B cell (primary cell): Measurements from ENCODE around the gene GLIPR2. TPM values are rescaled to one million over a fixed set of nuclear protein-coding genes. Genes with fewer than 3 reads are reported as not detected.
A peak's percentile ranks its signal among the peaks of the same experiment; 100 is the strongest.

Experiments
- ATAC-seq: fragments of 200-7000 bp; cut with Tn5 transposase; one replicate; pipeline ENCODE4 v1.10.0; 2021; ENCODE audit warnings: low read depth, mild to moderate bottlenecking, moderate number of reproducible peaks, moderate library complexity
- CTCF ChIA-PET: fragments of 350-600 bp; sonication (Branson Sonifier 250); formaldehyde crosslinking; loops from one replicate; lab custom pipeline; 2021; ENCODE audit warnings: antibody characterized with exemption, inconsistent platforms; lab: Charles Lee
- POLR2A ChIA-PET: fragments of 350-600 bp; sonication (Branson Sonifier 250); formaldehyde crosslinking; loops from one replicate; lab custom pipeline; 2021; ENCODE audit warnings: antibody characterized with exemption; lab: Charles Lee
- DNase-seq: peaks from one replicate; pipeline ENCODE4 v3.0.0; 2013
- H2AFZ ChIP-seq: 2 replicates; pipeline ENCODE4 v1.6.1; 2012; ENCODE audit warnings: mild to moderate bottlenecking, low read depth, low read length; ENCODE audit not compliant: insufficient read depth, poor library complexity, severe bottlenecking
- H3K27ac ChIP-seq, 2 donors: 1 replicate in 1 of 2; 2 replicates in 1 of 2; pipeline ENCODE4 v1.5.1; 2012 to 2013; ENCODE audit warnings: low read length in 2 of 2, mild to moderate bottlenecking in 2 of 2, moderate library complexity in 1 of 2
- H3K27me3 ChIP-seq, 4 experiments: fragments of 200-600 bp in 1 of 4; sonication (generic) in 1 of 4; replicated peaks in 1 of 4; 1 replicate in 2 of 4; 2 replicates in 2 of 4; pipeline versions ENCODE4 v1.6.1 to v1.7.0; 2013 to 2016; ENCODE audit warnings: low read length in 3 of 4, mild to moderate bottlenecking in 2 of 4, mixed read lengths in 1 of 4, moderate library complexity in 1 of 4; ENCODE audit not compliant: insufficient read depth in 4 of 4, control insufficient read depth in 3 of 4; ENCODE audit errors: control extremely low read depth in 1 of 4
- H3K36me3 ChIP-seq, 2 experiments: replicated peaks in 1 of 2; 1 replicate in 1 of 2; 2 replicates in 1 of 2; pipeline versions ENCODE4 v1.6.1 to v1.7.1; 2013; ENCODE audit warnings: low read length in 1 of 2; ENCODE audit not compliant: insufficient read depth in 2 of 2, control insufficient read depth in 1 of 2; ENCODE audit errors: control extremely low read depth in 1 of 2, extremely low read depth in 1 of 2
- H3K4me1 ChIP-seq, 2 donors: fragments of 200-600 bp in 1 of 2; sonication (generic) in 1 of 2; 1 replicate in 1 of 2; 2 replicates in 1 of 2; pipeline versions ENCODE4 v1.5.1 to v1.6.1; 2013 to 2017; ENCODE audit warnings: low read length in 2 of 2; ENCODE audit not compliant: control insufficient read depth in 2 of 2, insufficient read depth in 2 of 2
- H3K4me2 ChIP-seq: replicated peaks from 2 replicates; pipeline ENCODE3; 2012; ENCODE audit warnings: mild to moderate bottlenecking, low read depth, low read length; ENCODE audit not compliant: poor library complexity, severe bottlenecking
- H3K4me3 ChIP-seq, 5 experiments: fragments of 200-600 bp in 1 of 5; sonication (generic) in 1 of 5; 1 replicate in 3 of 5; 2 replicates in 2 of 5; pipeline versions ENCODE4 v1.5.1 to v1.7.0; 2011 to 2016; ENCODE audit warnings: low read length in 4 of 5, mild to moderate bottlenecking in 4 of 5, low read depth in 2 of 5, control low read depth in 1 of 5, moderate library complexity in 1 of 5; ENCODE audit not compliant: insufficient read depth in 1 of 5; ENCODE audit errors: control extremely low read depth in 1 of 5, extremely low read depth in 1 of 5
- H3K79me2 ChIP-seq: fragments of 200-600 bp; sonication (generic); one replicate; pipeline ENCODE4 v1.6.0; 2016; ENCODE audit warnings: low read length; ENCODE audit not compliant: control insufficient read depth, insufficient read depth
- H3K9ac ChIP-seq: fragments of 200-600 bp; sonication (generic); 2 replicates; pipeline ENCODE4 v1.6.1; 2017; ENCODE audit warnings: mild to moderate bottlenecking, low read length, moderate library complexity
- H3K9me3 ChIP-seq, 3 donors: one replicate each; pipeline versions ENCODE4 v1.6.1 to v1.7.1; 2013; ENCODE audit warnings: low read length in 2 of 3; ENCODE audit not compliant: control insufficient read depth in 2 of 3, insufficient read depth in 1 of 3; ENCODE audit errors: control extremely low read depth in 1 of 3
- H4K20me1 ChIP-seq: 2 replicates; pipeline ENCODE4 v1.6.0; 2012; ENCODE audit warnings: mild to moderate bottlenecking, low read length; ENCODE audit not compliant: insufficient read depth, control insufficient read depth, poor library complexity, severe bottlenecking
- H3K27ac Mint-ChIP-seq: one replicate; pipeline ENCODE4 v1.8.0; 2021; ENCODE audit warnings: mixed read lengths
- H3K27me3 Mint-ChIP-seq: one replicate; pipeline ENCODE4 v1.8.0; 2021; ENCODE audit warnings: mixed read lengths
- H3K4me1 Mint-ChIP-seq: one replicate; pipeline ENCODE4 v1.8.0; 2021; ENCODE audit warnings: mixed read lengths
- H3K4me3 Mint-ChIP-seq: one replicate; pipeline ENCODE4 v1.8.0; 2021; ENCODE audit warnings: mixed read lengths
- H3K9me3 Mint-ChIP-seq: one replicate; pipeline ENCODE4 v1.8.0; 2022; ENCODE audit warnings: mixed read lengths; ENCODE audit not compliant: insufficient read depth
- CTCF ChIP-seq: fragments of 200-600 bp; IDR thresholded peaks from one replicate; pipeline ENCODE4 v1.8.0; 2022; ENCODE audit warnings: antibody characterized with exemption, mild to moderate bottlenecking
- EZH2 ChIP-seq: IDR thresholded peaks from 2 replicates; pipeline ENCODE4 v1.6.1; 2012; ENCODE audit warnings: borderline replicate concordance, low read depth, mild to moderate bottlenecking, moderate library complexity, low read length; ENCODE audit not compliant: insufficient read depth, poor library complexity, severe bottlenecking
- WGBS: methylation state at CpG from one replicate; pipeline ENCODE4 v1.1.5; 2013; ENCODE audit warnings: missing lambda C conversion rate; ENCODE audit not compliant: insufficient coverage; 5-methylcytosine and 5-hydroxymethylcytosine counted together
- intact Hi-C: fragments of 100-400 bp; cut with micrococcal nuclease; formaldehyde crosslinking; loops from one replicate; pipeline ENCODE4 v1.10.0; 2022
- polyA plus RNA-seq: library from polyadenylated mRNA; depleted of rRNA; stranded (reverse); fragments of >200 nt; gene quantifications from 2 replicates; pipeline ENCODE4 v1.2.3, GENCODE V29; 2012
- total RNA-seq, 2 donors: library from RNA; stranded (reverse); fragments of 120-200 nt in 1 of 2; gene quantifications; 1 replicate in 1 of 2; 2 replicates in 1 of 2; pipeline versions ENCODE4 v1.2.3 to v1.2.4, GENCODE V29; 2013 to 2022

GLIPR2 gene
- total and polyA plus RNA-seq, 2 donors (not counting 1 experiment from before 2014, with no cell fraction given), result 13.7 to 14.6 TPM

DNA sequence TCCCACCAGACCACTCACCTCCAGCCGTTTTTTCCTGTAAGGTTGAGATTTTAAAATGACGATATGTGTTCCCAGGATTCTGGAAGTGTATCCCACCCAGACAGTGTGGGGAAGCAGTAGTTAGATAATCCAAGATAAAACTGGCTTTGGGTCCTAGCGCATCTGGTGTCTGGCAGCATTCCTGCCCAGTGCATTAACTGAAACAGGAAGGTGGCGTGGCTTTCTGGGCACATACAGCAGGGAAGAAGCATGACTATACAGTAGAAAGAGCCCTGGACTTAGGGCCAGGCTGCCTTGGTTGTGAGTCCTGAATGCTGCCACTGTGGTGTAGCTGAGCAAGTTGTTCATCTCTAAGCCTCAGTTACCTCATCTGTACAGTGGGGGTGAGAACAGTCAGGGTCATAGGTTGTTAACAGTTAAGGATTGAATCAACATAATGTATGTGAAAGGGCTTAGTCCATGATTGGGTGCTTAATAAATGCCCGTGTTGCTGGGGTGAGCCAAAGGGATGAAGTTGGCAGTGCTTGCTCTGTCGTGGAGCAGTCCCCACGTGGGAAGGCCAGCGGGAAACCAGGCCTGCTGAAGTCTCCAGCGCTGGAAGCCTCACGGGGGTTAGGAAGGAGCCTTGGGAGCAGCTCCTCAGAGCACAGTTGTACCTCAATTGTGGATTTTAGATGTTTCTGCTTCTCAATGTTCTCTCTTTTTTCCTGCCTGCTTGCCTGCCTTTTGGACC is 72.2 kb downstream of the GLIPR2 start:
- Mint-ChIP-seq H3K4me3 (no peak overlapping the region), H3K9me3 (no peaks in the 10 kb centered on the region), H3K27me3 (no peaks in the 10 kb centered on the region), H3K27ac (no peak overlapping the region), H3K4me1 (peaks cover 7% of the 10 kb centered on the region)
- intact Hi-C loops, result no loop called here
- Histone ChIP-seq H3K9ac (no peak overlapping the region), H3K36me3 (peaks cover 3 to 92% of the 10 kb centered on the region in 2 experiments), H3K27me3 (no peaks in the 10 kb centered on the region), H3K79me2 (peaks cover 69% of the 10 kb centered on the region), H4K20me1 (peaks cover 83% of the 10 kb centered on the region), H2AFZ (no peak overlapping the region), H3K9me3 (no peaks in the 10 kb centered on the region), H3K4me2 (no peak overlapping the region), H3K4me3 (no peak overlapping the region), H3K27ac (peak overlapping the region in 1 of 2 donors; percentile 32), H3K4me1 (no peaks in the 10 kb centered on the region)
- 93% methylated on average over 9 of the region's 10 CpGs for WGBS
- ATAC-seq, result no peak
- no peak for DNase-seq
- TF ChIP-seq CTCF, result no peak
- TF ChIP-seq EZH2, result no peak
- ChIA-PET POLR2A (no interaction called here), CTCF (interaction anchor here (1.1 kb wide), 1 partner anchor 122 kb away, joined by 3 read pairs; no protein-coding TSS in a partner anchor)

DNA sequence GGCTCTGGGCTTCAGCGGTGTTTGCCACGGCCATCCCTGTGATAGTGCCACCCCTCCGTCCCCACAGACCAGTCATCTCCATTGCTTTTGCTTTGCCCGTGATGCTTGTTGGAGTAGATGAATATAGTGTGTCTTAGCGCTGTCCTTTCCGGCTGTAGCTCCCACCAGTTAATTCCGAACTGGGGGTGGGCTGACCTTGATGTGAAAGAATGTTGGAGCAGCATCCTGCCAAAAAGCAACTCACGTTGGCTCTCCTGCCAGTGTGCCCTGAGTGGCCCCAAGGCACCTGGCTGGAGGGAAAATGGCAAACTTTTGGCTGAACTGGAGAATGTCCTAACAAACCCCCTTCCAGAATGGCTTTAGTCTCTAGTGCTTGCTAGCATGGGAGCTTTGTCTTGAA is 74.2 kb downstream of the GLIPR2 start:
- H3K27ac Mint-ChIP-seq, result no peak overlapping the region
- H3K4me3 Mint-ChIP-seq, result no peak overlapping the region
- WGBS, result 92% methylated on average over 5 of the region's 8 CpGs
- intact Hi-C loops, result no loop called here
- H3K4me2 ChIP-seq, result no peak overlapping the region
- no peak overlapping the region for H3K27ac ChIP-seq
- no peak for TF ChIP-seq CTCF
- no peak for TF ChIP-seq EZH2
- POLR2A ChIA-PET, result no interaction called here
- H3K79me2 ChIP-seq, result peaks cover 48% of the 10 kb centered on the region
- no peaks in the 10 kb centered on the region for H3K9me3 Mint-ChIP-seq
- H3K4me1 Mint-ChIP-seq, result peaks cover 7% of the 10 kb centered on the region
- no peaks in the 10 kb centered on the region for H3K27me3 Mint-ChIP-seq
- no peak overlapping the region for H3K9ac ChIP-seq
- ATAC-seq, result no peak
- CTCF ChIA-PET, result no interaction called here
- DNase-seq, result no peak
- H3K27me3 ChIP-seq, result no peaks in the 10 kb centered on the region
- H3K4me1 ChIP-seq, result no peaks in the 10 kb centered on the region
- no peaks in the 10 kb centered on the region for H3K9me3 ChIP-seq
- H2AFZ ChIP-seq, result no peak overlapping the region
- H4K20me1 ChIP-seq, result peaks cover 66% of the 10 kb centered on the region
- no peak overlapping the region for H3K4me3 ChIP-seq
- H3K36me3 ChIP-seq, result peaks cover 3 to 87% of the 10 kb centered on the region in 2 experiments
